Activated naive CD4-positive, alpha-beta T cell treated with Interleukin-2 at 50 U/mL for 16 hours (primary cell): ENCODE measurements around the gene LRRN2.

Source experiments
- DNase-seq: peaks from one replicate; pipeline ENCODE4 v3.0.0-alpha.2; 2020

The LRRN2 gene

DNA sequence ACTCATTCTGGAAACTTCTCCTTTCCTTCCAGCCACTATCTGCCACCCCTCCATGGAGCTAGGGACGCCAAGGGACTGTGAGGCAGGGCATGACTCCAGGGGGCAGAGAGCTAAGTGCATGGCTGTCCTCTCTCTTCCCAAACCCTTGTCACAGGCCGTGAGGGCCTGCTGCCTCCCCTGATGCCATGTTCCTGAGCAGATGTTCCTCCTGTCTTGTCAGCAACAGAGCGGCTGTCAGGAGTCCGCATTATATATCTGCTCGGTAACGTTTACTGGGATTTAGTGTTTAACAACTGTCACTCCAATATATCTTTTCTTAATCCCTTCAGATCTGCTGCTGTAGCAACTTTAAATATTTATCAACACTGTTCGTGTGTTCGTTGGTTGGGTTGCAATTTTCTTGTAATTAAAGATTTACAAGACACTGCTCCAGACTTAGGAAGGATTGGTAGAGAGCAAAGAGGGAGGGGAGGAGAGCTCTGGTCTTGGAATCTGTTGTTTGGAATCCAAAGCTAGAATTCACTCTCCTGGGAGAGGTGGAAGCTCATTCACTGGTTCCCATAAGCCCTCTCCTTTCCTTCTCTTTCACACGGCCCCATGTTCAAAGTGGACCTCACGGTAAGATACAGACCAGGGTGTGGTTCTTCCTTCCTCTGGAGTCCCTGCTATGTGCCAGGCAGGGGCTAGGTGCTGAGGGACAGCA, 93.1 kb downstream of the LRRN2 start:
- no peak for DNase-seq

GRCh38 chr1:204591473-204592090, 94.0 kb downstream of the LRRN2 start:
- DNase-seq, result no peak

DNA sequence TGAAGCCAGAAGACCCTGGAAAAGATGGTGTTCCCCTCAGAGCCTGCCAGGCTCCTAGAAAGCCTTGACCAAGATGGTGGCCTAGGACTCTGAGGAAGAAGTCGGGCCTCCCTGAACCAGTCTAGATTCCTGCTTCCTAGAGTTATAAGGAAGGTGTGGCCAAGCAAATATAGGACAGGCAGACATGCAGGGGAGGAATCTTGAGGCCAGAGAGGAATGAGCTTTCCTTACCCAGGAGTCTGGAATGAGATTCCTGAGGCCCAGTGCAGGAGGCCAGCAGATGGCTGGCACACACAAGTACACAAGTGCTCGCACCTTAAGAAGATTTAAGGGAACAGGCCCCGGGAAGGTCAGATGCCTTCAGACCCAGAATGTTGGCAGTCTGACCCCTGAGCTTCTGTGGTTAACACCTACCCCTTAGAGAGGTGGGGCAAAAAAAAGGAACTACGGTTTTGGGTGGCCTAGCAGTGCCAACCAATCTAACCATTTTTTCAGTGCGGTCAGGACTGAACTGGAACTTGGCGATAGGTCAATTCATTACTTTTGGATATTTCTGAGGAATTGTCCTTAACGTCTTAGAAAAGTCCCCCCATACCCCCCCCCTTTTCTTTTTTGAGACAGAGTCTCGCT, 96.0 kb downstream of the LRRN2 start:
- DNase-seq, result no peak

GRCh38 chr1:204588826-204589225, 96.7 kb downstream of the LRRN2 start:
- DNase-seq, result no peak

DNA sequence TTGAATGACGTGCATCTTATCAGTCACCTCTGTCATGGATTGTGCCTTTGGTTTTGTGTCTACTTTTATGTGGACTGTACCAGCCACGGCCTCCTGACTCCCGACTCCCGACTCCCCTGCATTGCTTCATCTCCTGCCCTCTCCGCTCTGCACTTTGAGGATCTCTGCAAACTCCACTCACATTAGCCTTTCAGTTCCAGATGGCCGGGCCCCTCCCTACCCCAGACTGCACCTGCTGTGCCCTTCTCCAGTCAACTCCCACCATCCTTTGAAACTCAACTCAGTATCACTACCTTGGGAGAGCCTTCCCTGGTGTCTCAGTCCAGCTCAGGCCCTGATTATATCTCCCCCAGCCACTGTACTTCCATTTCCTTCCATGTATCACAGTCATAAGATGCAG, 97.9 kb downstream of the LRRN2 start:
- DNase-seq, result no peak

- no peak for DNase-seq
Measured at GRCh38 chr1:204584699-204585372, 100.7 kb downstream of the LRRN2 start.

GRCh38 chr1:204583909-204584632, 101.5 kb downstream of the LRRN2 start:
- DNase-seq, result no peak

GRCh38 chr1:204581759-204582158, 103.8 kb downstream of the LRRN2 start:
- no peak for DNase-seq

DNA sequence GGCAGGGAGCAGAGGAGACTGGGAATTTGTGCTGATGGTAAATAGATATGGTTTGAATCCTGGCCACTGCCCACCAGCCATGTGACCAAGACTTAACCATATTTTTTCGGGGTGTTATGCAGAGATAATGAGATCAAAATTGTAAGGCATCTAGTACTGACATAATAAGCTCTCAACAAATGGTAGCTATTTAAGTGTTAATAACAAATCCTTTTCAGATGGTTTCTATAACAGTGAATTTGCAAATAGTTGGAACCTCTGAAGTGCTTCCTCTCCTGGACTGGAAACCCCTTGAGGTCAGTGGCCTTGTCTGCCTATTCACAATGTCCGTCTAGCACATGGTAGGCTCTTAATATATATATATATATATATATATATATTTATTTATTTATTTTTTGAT, 104.7 kb downstream of the LRRN2 start:
- no peak for DNase-seq

GRCh38 chr1:204579681-204580080, 105.9 kb downstream of the LRRN2 start:
- DNase-seq, result no peak

- peak; percentile 42 for DNase-seq
Measured at GRCh38 chr1:204578867-204579664, 106.5 kb downstream of the LRRN2 start.

DNA sequence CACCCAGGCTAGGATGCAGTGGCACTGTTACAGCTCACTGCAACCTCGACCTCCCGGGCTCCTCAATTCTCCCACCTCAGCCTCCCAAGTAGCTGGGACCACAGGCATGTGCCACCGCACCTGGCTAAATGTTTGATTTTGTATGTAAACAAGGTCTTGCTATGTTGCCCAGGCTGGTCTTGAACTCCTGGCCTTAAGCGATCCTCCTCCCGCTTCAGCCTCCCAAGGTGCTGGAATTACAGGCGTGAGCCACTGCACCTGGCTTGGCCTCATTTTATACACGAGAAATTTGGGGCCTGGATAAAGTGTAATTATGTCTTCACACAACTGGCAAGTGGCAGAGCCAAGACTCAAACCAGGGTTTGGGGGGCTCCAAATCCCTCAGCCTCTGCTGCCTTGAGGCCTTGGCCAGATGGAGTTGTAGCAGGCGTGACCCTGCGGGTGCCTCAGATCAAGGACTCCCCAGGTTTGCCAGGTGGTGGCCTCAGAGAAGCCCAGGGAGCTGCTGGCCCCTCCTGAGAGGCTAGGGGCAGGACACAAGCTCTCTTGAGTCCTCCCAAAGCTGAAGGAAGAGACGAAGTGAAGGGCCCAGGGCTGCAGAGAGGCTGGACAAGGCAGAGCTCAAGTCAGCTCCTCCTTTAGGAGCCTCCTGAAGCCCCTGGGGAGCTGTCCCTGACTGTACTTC, 107.6 kb downstream of the LRRN2 start:
- DNase-seq, result no peak

DNA sequence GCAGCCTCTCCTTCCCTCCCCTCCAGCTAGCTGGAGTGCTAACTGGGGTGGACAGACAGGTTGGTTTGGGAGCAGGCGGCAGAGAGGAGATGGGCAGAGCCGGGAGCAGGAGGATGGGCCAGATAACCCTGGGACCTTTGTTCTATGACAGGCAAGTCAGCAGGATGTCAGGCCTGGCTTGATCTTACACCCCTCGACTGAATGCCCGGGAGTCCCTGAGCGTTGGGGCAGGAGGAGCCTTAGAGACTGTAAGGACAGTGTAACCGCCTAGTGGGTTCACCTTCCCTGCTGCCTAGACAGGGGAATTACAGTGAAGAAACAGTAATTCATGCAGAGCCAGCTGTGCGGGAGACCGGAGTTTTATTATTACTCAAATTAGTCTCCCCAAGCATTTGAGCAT, 109.1 kb downstream of the LRRN2 start:
- no peak for DNase-seq

DNA sequence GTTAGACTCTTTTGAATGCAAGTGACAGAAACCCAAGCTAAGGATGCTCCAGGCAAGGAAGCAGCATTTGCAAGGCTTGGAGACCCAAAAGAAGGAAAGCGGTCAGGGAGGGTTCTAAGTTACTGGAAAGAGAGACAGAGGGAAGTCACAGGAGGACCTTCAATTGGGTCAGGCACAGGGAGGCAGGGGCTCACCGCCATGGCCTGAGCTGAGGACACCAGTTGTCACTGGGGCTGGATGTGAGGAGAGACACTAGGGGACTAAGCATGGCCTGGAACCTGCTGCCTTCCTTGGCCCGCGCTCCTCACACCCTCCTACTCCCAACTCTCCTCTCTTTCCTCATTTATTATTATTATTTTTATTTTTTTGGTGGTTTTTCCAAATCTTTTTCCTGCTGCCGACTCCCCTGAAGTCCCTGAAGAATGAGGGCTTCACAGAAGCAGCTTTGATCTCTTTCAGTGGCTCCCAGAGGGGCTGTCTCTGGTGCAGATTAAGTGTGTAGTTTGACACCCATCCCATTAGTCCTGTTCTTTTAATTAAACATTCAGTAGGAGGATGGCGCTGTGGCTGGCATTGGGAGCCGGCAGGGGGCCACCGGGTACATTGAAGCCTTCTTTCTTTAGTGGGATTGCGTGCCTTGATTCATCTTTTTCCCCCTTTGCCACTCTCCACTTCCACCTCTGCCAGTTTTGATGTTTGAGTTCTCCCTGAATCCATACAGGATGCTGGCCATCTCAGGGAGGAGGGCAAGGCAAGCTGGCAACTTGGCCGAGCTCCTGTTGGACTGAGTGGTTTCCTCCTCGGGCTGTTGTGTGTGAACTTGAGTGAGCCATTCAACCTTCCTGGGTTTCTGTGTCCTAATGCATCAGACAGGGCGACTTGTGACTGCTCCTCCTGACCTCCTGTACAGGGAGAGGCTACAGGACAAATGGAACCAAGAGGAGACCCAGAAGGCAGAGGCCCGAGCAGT, 110.0 kb downstream of the LRRN2 start:
- DNase-seq, result no peak

- DNase-seq, result no peak
Measured at GRCh38 chr1:204574865-204575163, 110.7 kb downstream of the LRRN2 start.

- no peak for DNase-seq
Measured at GRCh38 chr1:204574016-204574864, 111.3 kb downstream of the LRRN2 start.

DNA sequence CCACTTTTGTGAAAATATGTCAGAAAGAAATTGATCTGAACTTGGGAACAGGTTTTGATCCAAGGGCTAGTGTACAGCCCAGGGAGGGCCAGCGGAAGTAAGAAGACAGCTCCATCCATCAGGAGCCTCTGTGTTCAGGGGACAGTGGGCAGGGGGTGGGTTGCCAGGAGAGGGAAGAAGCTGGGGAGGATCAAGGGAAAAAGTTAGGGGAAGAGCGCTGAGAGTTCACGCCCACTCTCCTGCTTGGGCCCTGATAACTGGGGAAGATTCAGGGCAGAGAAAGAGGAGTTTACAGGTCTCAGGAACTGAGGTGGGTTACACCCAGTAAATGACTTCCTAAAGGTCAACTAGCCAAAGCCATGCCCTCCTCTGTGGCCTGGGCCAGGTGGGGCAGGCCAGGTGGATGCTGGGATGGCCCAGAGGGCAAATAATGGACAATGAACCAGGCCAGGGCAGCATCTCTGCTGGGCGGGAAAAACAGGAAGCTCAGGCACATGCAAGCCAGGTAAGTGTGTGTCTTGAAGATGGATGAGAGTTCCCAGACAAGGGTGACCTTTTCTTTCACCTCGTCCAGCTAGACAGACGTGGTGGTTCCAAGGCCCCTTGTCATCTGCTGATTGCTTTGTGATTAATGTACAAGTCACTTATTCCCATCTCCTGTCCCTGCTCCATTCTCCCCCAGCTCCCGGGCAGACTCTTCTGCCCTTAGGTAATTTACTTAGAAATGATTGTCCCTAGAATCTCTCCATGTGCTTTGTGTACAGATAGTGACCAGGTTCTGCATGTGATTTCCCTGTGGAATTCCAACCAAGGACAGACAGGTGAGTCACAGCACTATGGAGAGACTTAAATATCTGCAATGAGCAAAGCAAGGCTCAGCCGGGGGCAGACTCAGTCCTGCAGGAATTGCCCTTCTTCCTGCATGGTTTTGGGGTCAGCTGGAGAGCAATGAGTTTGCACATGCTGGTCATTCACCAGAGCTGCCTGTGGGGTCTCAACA, 112.3 kb downstream of the LRRN2 start:
- no peak for DNase-seq

DNA sequence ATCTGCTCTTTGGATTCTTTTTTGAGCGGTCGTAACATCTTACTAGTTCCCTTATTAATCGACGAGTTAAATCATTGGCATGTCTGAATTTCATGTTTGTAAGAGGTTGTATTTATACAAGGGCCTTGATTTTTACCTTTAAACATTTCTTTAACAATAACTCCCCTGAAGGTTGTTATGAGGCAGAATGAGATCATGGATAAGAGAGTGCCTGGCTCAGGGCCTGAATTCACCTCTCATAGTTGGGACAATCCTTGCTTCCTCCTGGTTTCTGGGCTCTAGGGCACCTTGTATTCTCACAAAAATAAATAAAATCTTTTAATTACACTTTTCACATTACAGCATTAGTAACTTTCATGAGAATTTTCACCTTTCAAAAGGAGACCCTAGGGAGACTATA, 113.9 kb downstream of the LRRN2 start:
- no peak for DNase-seq
